K562 (cell line): ENCODE data around the gene DLGAP5. TPM values are rescaled to one million over a fixed set of nuclear protein-coding genes. Genes with fewer than 3 reads are reported as not detected.

Source experiments
- ATAC-seq: fragments of 200-7000 bp; cut with Tn5 transposase; 3 replicates; pipeline ENCODE4 v1.9.1; 2020; ENCODE audit warnings: moderate library complexity
- BruUV-seq: library from RNA; stranded (reverse); fragments of 400-500 nt; replicated peaks from 2 replicates; lab custom pipeline; 2021; lab: Mats Ljungman, UMichigan
- CTCF ChIA-PET: fragments of 300-600 bp; formaldehyde crosslinking; extraction: SDS; loops from one replicate; lab custom pipeline; 2021; ENCODE audit warnings: low intra/inter-chr PET ratio; lab: Yijun Ruan, JAX
- POLR2A ChIA-PET: fragments of 300-600, 350-650 bp; sonication (Branson Sonifier 250); formaldehyde crosslinking; extraction: SDS; loops from one replicate; lab custom pipeline; 2021; ENCODE audit warnings: antibody characterized with exemption, inconsistent platforms; lab: Yijun Ruan, JAX
- DNase-seq, 4 experiments: peaks; one replicate each; pipeline versions ENCODE4 v3.0.0 to v3.0.0-alpha.2; 2011 to 2018; ENCODE audit warnings: low spot score in 3 of 4, mixed read lengths in 3 of 4; ENCODE audit errors: extremely low read depth in 1 of 4
- FAIRE-seq: peaks from 2 replicates; lab custom pipeline; 2011; peaks lifted over from hg19 to GRCh38; lab: Jason Lieb, UNC
- H2AFZ ChIP-seq: 2 replicates; pipeline ENCODE4 v1.6.0; 2011; ENCODE audit warnings: low read depth, low read length, control low read depth, inconsistent platforms
- H3K27ac ChIP-seq: fragments of 200-600 bp; 3 replicates; pipeline ENCODE4 v1.8.0; 2011; ENCODE audit warnings: low read depth, mild to moderate bottlenecking, control low read depth, inconsistent platforms, low read length, moderate library complexity, mixed read lengths; ENCODE audit errors: extremely low read depth
- H3K27me3 ChIP-seq, 2 experiments: fragments of 300-600 bp in 1 of 2; 2 replicates in 1 of 2; 3 replicates in 1 of 2; pipeline versions ENCODE4 v1.6.0 to v1.8.0; 2011; ENCODE audit warnings: inconsistent platforms in 2 of 2, low read length in 2 of 2, mild to moderate bottlenecking in 1 of 2, mixed read lengths in 1 of 2, moderate library complexity in 1 of 2; ENCODE audit not compliant: control insufficient read depth in 2 of 2, insufficient read depth in 2 of 2
- H3K36me3 ChIP-seq: fragments of 300-600 bp; 3 replicates; pipeline ENCODE4 v1.8.0; 2011; ENCODE audit warnings: mild to moderate bottlenecking, low read length, inconsistent platforms; ENCODE audit not compliant: control insufficient read depth, insufficient read depth
- H3K4me1 ChIP-seq, 2 experiments: fragments of 200-600 bp in 1 of 2; replicated peaks in 1 of 2; 2 replicates in 1 of 2; 3 replicates in 1 of 2; pipeline versions ENCODE4 v1.5.1 to v1.8.0; 2011; ENCODE audit warnings: inconsistent platforms in 2 of 2, low read length in 2 of 2, mild to moderate bottlenecking in 1 of 2, mixed read lengths in 1 of 2, moderate library complexity in 1 of 2; ENCODE audit not compliant: control insufficient read depth in 2 of 2, insufficient read depth in 2 of 2
- H3K4me2 ChIP-seq: 2 replicates; pipeline ENCODE4 v1.6.1; 2011; ENCODE audit warnings: low read length, control low read depth, inconsistent platforms, mixed read lengths; ENCODE audit not compliant: insufficient read depth
- H3K4me3 ChIP-seq: fragments of 200-600 bp; sonication (generic), shearing (Covaris generic); 2 replicates; pipeline ENCODE4 v1.5.1; 2016; ENCODE audit warnings: control low read depth, inconsistent platforms
- H3K79me2 ChIP-seq: fragments of 200-600 bp; 3 replicates; pipeline ENCODE4 v1.8.0; 2011; ENCODE audit warnings: low read length, inconsistent platforms; ENCODE audit not compliant: control insufficient read depth, insufficient read depth
- H3K9ac ChIP-seq, 2 experiments: 2 replicates each; pipeline versions ENCODE4 v1.6.0 to v1.6.1; 2011; ENCODE audit warnings: low read depth in 2 of 2, low read length in 2 of 2, control low read depth in 1 of 2, inconsistent platforms in 1 of 2, mild to moderate bottlenecking in 1 of 2, mixed read lengths in 1 of 2; ENCODE audit not compliant: insufficient read depth in 1 of 2
- H3K9me1 ChIP-seq: one replicate; pipeline ENCODE4 v1.6.0; 2011; ENCODE audit warnings: inconsistent platforms, mild to moderate bottlenecking, low read length, moderate library complexity; ENCODE audit not compliant: control insufficient read depth, insufficient read depth
- H3K9me3 ChIP-seq: replicated peaks from 2 replicates; pipeline ENCODE4 v1.5.1; 2011; ENCODE audit warnings: low read depth, low read length, inconsistent platforms; ENCODE audit not compliant: control insufficient read depth, insufficient read depth
- H4K20me1 ChIP-seq: replicated peaks from 2 replicates; pipeline ENCODE4 v1.6.1; 2011; ENCODE audit warnings: low read length, inconsistent platforms, mixed read lengths; ENCODE audit not compliant: control insufficient read depth, insufficient read depth
- BRF1 ChIP-seq: IDR thresholded peaks from 3 replicates; pipeline ENCODE4 v1.6.1; 2011; ENCODE audit warnings: borderline replicate concordance, mild to moderate bottlenecking; ENCODE audit not compliant: insufficient read length; ENCODE audit errors: extremely low read depth
- NFIC ChIP-seq: fragments of 450-650 bp; IDR thresholded peaks from 2 replicates; pipeline ENCODE4 v1.6.1; 2017; ENCODE audit warnings: mild to moderate bottlenecking, inconsistent platforms
- NR2C1 ChIP-seq, 2 experiments: fragments of 450-650 bp; IDR thresholded peaks; 2 replicates each; pipeline ENCODE4 v1.6.1; 2017; ENCODE audit warnings: mild to moderate bottlenecking in 2 of 2, antibody characterized with exemption in 1 of 2, inconsistent platforms in 1 of 2, missing compliant biosample characterization in 1 of 2, missing genetic modification characterization in 1 of 2
- NR2C2 ChIP-seq, 2 experiments: fragments of 200-800 bp in 1 of 2; sonication (Bioruptor generic) in 1 of 2; sonication (generic) in 1 of 2; formaldehyde crosslinking in 1 of 2; IDR thresholded peaks; 2 replicates each; pipeline versions ENCODE4 v1.6.1 to v1.8.0; 2016 to 2022; ENCODE audit warnings: mild to moderate bottlenecking in 1 of 2, missing compliant biosample characterization in 1 of 2, missing genetic modification characterization in 1 of 2, missing genetic modification reagents in 1 of 2
- REST ChIP-seq, 2 experiments: fragments of 450-650 bp; formaldehyde crosslinking in 1 of 2; IDR thresholded peaks; 2 replicates each; pipeline versions ENCODE4 v1.4.0 to v1.6.1; 2014 to 2020; ENCODE audit warnings: mild to moderate bottlenecking in 2 of 2, borderline replicate concordance in 1 of 2, low read depth in 1 of 2
- WGBS: fragments of 100-300 bp; shearing (Covaris generic); methylation state at CpG from one replicate; pipeline ENCODE4 v1.1.6; 2016; ENCODE audit warnings: low coverage, mixed read lengths; ENCODE audit not compliant: insufficient coverage; ENCODE audit errors: missing lambda C conversion rate; 5-methylcytosine and 5-hydroxymethylcytosine counted together
- in situ Hi-C: fragments of 300-500 bp; cut with MboI; formaldehyde crosslinking; loops from 4 replicates; pipeline ENCODE4 v1.15.0; 2018; ENCODE audit warnings: inconsistent platforms, mixed read lengths
- intact Hi-C: fragments of 100-400 bp; cut with micrococcal nuclease; formaldehyde crosslinking; loops from 2 replicates; pipeline ENCODE4 v1.14.2; 2022
- polyA plus RNA-seq, 8 experiments: library from polyadenylated mRNA; depleted of rRNA in 4 of 8; stranded (reverse) in 5 of 8; unstranded in 3 of 8; fragments of >200 nt; fragmentation: Nextera tagmentation in 2 of 8; fragmentation: Illumina TruSeq in 1 of 8; extraction: Ambion mirVana in 2 of 8; extraction: Trizol in 1 of 8; gene quantifications; 2 replicates each; pipeline versions ENCODE4 v1.2.1 to v1.2.3, GENCODE V29; 2011 to 2014; ENCODE audit warnings: inconsistent platforms in 1 of 8, missing spikeins in 1 of 8
- total RNA-seq, 7 experiments: library from RNA; depleted of rRNA in 6 of 7; stranded (reverse); fragments of >200 nt in 6 of 7; fragmentation: Illumina TruSeq in 2 of 7; extraction: Trizol in 2 of 7; gene quantifications; 2 replicates each; pipeline versions ENCODE4 v1.2.1 to v1.2.3, GENCODE V29; 2011 to 2021; ENCODE audit warnings: low replicate concordance in 1 of 7
- TF ChIP-seq, protein P1 (sequence below): IDR thresholded peaks from 3 replicates; pipeline ENCODE4 v1.6.1; 2011; ENCODE audit warnings: borderline replicate concordance, mild to moderate bottlenecking, moderate library complexity; ENCODE audit not compliant: insufficient read length; ENCODE audit errors: extremely low read depth

The DLGAP5 gene
- total and polyA plus RNA-seq, 9 of the 15 experiments (the other 6 are each of a cell fraction or from before 2014, with no cell fraction given), result 39.1 to 80.0 (median 59.9) TPM

- Histone ChIP-seq H3K27me3 (no peaks in the 10 kb centered on the region), H3K79me2 (no peaks in the 10 kb centered on the region), H3K4me1 (peaks cover 13 to 23% of the 10 kb centered on the region in 2 experiments; a peak in 4 of 5 replicates), H3K9ac (peak overlapping the region in 1 of 2 experiments; percentile 55; a peak in 1 of 4 replicates), H3K36me3 (no peaks in the 10 kb centered on the region), H3K4me2 (no peak overlapping the region), H3K27ac (no peak overlapping the region), H4K20me1 (no peaks in the 10 kb centered on the region), H3K4me3 (no peak overlapping the region), H3K9me1 (no peaks in the 10 kb centered on the region), H3K9me3 (no peaks in the 10 kb centered on the region), H2AFZ (0 out of 2 replicates have a peak overlapping the region, but pooled peaks have one; percentile 28)
- in situ Hi-C loops (no loop called here), intact Hi-C loops (no loop called here)
- DNase-seq (peak in 2 of 4 experiments; percentile 54 to 64), FAIRE-seq (peak; percentile 60), ATAC-seq (peak; percentile 58)
- TF ChIP-seq NFIC (peak; percentile 88), REST (IDR thresholded peaks at IDR 0.05; ENCODE audit: borderline replicate concordance) (0 out of 2 replicates have a peak, but pooled peaks have one; percentile 12), REST (CRISPR knock-in tag; IDR thresholded peaks at IDR 0.05; ENCODE audit: low read depth) (no peak), NR2C1 (IDR thresholded peaks at IDR 0.05) (peak; percentile 2; the same call in 1 of the 2 replicates), NR2C1 (tag; IDR thresholded peaks at IDR 0.05) (no peak), NR2C2 (CRISPR knock-in tag; IDR thresholded peaks at IDR 0.05) (no peak), NR2C2 (tag; IDR thresholded peaks at IDR 0.05) (peak; percentile 9; the same call in 1 of the 2 replicates), BRF1 (no peak)
- TF ChIP-seq, protein P1, sequence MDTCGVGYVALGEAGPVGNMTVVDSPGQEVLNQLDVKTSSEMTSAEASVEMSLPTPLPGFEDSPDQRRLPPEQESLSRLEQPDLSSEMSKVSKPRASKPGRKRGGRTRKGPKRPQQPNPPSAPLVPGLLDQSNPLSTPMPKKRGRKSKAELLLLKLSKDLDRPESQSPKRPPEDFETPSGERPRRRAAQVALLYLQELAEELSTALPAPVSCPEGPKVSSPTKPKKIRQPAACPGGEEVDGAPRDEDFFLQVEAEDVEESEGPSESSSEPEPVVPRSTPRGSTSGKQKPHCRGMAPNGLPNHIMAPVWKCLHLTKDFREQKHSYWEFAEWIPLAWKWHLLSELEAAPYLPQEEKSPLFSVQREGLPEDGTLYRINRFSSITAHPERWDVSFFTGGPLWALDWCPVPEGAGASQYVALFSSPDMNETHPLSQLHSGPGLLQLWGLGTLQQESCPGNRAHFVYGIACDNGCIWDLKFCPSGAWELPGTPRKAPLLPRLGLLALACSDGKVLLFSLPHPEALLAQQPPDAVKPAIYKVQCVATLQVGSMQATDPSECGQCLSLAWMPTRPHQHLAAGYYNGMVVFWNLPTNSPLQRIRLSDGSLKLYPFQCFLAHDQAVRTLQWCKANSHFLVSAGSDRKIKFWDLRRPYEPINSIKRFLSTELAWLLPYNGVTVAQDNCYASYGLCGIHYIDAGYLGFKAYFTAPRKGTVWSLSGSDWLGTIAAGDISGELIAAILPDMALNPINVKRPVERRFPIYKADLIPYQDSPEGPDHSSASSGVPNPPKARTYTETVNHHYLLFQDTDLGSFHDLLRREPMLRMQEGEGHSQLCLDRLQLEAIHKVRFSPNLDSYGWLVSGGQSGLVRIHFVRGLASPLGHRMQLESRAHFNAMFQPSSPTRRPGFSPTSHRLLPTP, result no peak
- ChIA-PET POLR2A (interaction anchor here (0.6 to 0.7 kb wide), 2 partner anchors 17 to 70 kb away, joined by 3 read pairs; no protein-coding TSS in a partner anchor), CTCF (no interaction called here)
- no TSS peak for BruUV-seq
- WGBS, result 21% methylated on average over 8 of the region's 8 CpGs
Measured at GRCh38 chr14:55122440-55122986, 68.9 kb downstream of the DLGAP5 start.
